Measurements from ENCODE around the gene C3orf80.

C3orf80 gene

GRCh38 chr3:160257606-160258005 lies 32.4 kb downstream of the C3orf80 start:
- no peaks in the 10 kb centered on the region for H3K4me1 ChIP-seq (ENCODE audit: insufficient read depth, low read length)
- H3K36me3 ChIP-seq (ENCODE audit: insufficient read depth, low read depth, low read length): no peaks in the 10 kb centered on the region
- H3K4me3 ChIP-seq (ENCODE audit: low read length): no peak overlapping the region
- no peaks in the 10 kb centered on the region for H3K27me3 ChIP-seq (ENCODE audit: insufficient read depth, low read length)
- H3K9ac ChIP-seq (ENCODE audit: low read depth, low read length): no peak overlapping the region
- H3K9me3 ChIP-seq (ENCODE audit: insufficient read depth, low read depth, low read length): no peaks in the 10 kb centered on the region
- H3K27ac ChIP-seq (ENCODE audit: low read length): no peak overlapping the region

- H3K4me3 ChIP-seq (ENCODE audit: low read length): no peak overlapping the region
- no peak overlapping the region for H3K27ac ChIP-seq (ENCODE audit: low read length)
- H3K9me3 ChIP-seq (ENCODE audit: insufficient read depth, low read depth, low read length): no peaks in the 10 kb centered on the region
- no peaks in the 10 kb centered on the region for H3K27me3 ChIP-seq (ENCODE audit: insufficient read depth, low read length)
- no peaks in the 10 kb centered on the region for H3K36me3 ChIP-seq (ENCODE audit: insufficient read depth, low read depth, low read length)
- H3K4me1 ChIP-seq (ENCODE audit: insufficient read depth, low read length): no peaks in the 10 kb centered on the region
- no peak overlapping the region for H3K9ac ChIP-seq (ENCODE audit: low read depth, low read length)
Measured at GRCh38 chr3:160259589-160259988, 34.4 kb downstream of the C3orf80 start.

- Histone ChIP-seq H3K4me3 (ENCODE audit: low read length) (no peak overlapping the region), H3K27me3 (ENCODE audit: insufficient read depth, low read length) (no peaks in the 10 kb centered on the region), H3K36me3 (ENCODE audit: insufficient read depth, low read depth, low read length) (no peaks in the 10 kb centered on the region), H3K4me1 (ENCODE audit: insufficient read depth, low read length) (no peaks in the 10 kb centered on the region), H3K9ac (ENCODE audit: low read depth, low read length) (no peak overlapping the region), H3K9me3 (ENCODE audit: insufficient read depth, low read depth, low read length) (no peaks in the 10 kb centered on the region), H3K27ac (ENCODE audit: low read length) (no peak overlapping the region)
Measured at GRCh38 chr3:160260587-160261270, 35.5 kb downstream of the C3orf80 start.

GRCh38 chr3:160265088-160265487 lies 39.9 kb downstream of the C3orf80 start:
- H3K4me1 ChIP-seq (ENCODE audit: insufficient read depth, low read length): no peaks in the 10 kb centered on the region
- no peak overlapping the region for H3K4me3 ChIP-seq (ENCODE audit: low read length)
- H3K27me3 ChIP-seq (ENCODE audit: insufficient read depth, low read length): no peaks in the 10 kb centered on the region
- H3K27ac ChIP-seq (ENCODE audit: low read length): no peak overlapping the region
- no peak overlapping the region for H3K9ac ChIP-seq (ENCODE audit: low read depth, low read length)
- H3K36me3 ChIP-seq (ENCODE audit: insufficient read depth, low read depth, low read length): no peaks in the 10 kb centered on the region
- no peaks in the 10 kb centered on the region for H3K9me3 ChIP-seq (ENCODE audit: insufficient read depth, low read depth, low read length)
